HT1080 (cell line): Measurements from ENCODE around the gene DYNLL1. TPM values are rescaled to one million over a fixed set of nuclear protein-coding genes. Genes with fewer than 3 reads are reported as not detected.
"Not testable (repeated sequence)": the region's sequence is repeated elsewhere in the genome, so short reads cannot be mapped to it uniquely, and the experiment has no call there.

Experiments used
- DNase-seq: peaks from one replicate; pipeline ENCODE4 v3.0.0-alpha.2; 2015; ENCODE audit warnings: low read depth
- polyA plus RNA-seq, 2 experiments: library from polyadenylated mRNA; depleted of rRNA; stranded (reverse); fragments of >200 nt; gene quantifications; 2 replicates each; pipeline ENCODE4 v1.2.3, GENCODE V29; 2015
- total RNA-seq: library from RNA; depleted of rRNA; stranded (reverse); fragments of >200 nt; shearing (Covaris generic); gene quantifications from 2 replicates; pipeline ENCODE4 v1.2.3, GENCODE V29; 2014; rRNA removed

Gene DYNLL1
- total RNA-seq, result 510 and 696 TPM in 2 replicates
- 382 and 458 TPM in 2 replicates for polyA plus RNA-seq (2015; cell fraction: cytosol; rRNA removed)
- polyA plus RNA-seq (2015; cell fraction: nucleus; rRNA removed), result 177 and 188 TPM in 2 replicates

GRCh38 chr12:120495731-120496412 lies at the start of gene DYNLL1:
Gene DYNLL1 (plus strand): TSS chr12:120496113. CDS start chr12:120496422, 309 bp downstream.
- DNase-seq, result peak; percentile 94

GRCh38 chr12:120446844-120447178 lies 49.1 kb upstream of the DYNLL1 start:
- DNase-seq, result not testable (repeated sequence)

GRCh38 chr12:120447992-120448391 lies 47.9 kb upstream of the DYNLL1 start:
- no peak for DNase-seq

- DNase-seq, result peak; percentile 48
Observed at GRCh38 chr12:120452524-120452923, 43.4 kb upstream of the DYNLL1 start.

- no peak for DNase-seq
Observed at GRCh38 chr12:120453060-120453750, 42.7 kb upstream of the DYNLL1 start.

- no peak for DNase-seq
Observed at GRCh38 chr12:120453977-120454376, 41.9 kb upstream of the DYNLL1 start.

GRCh38 chr12:120455302-120455701 lies 40.6 kb upstream of the DYNLL1 start:
- no peak for DNase-seq

- no peak for DNase-seq
Observed at GRCh38 chr12:120457133-120457532, 38.8 kb upstream of the DYNLL1 start.

GRCh38 chr12:120460157-120460556 lies 35.8 kb upstream of the DYNLL1 start:
- no peak for DNase-seq

- DNase-seq, result no peak
Observed at GRCh38 chr12:120462099-120462640, 33.7 kb upstream of the DYNLL1 start.

GRCh38 chr12:120463712-120464111 lies 32.2 kb upstream of the DYNLL1 start:
- DNase-seq, result no peak

- DNase-seq, result no peak
Observed at GRCh38 chr12:120465756-120466155, 30.2 kb upstream of the DYNLL1 start.

GRCh38 chr12:120466560-120467315 lies 29.2 kb upstream of the DYNLL1 start:
- peak; percentile 45 for DNase-seq

GRCh38 chr12:120467439-120467838 lies 28.5 kb upstream of the DYNLL1 start:
- DNase-seq, result no peak

GRCh38 chr12:120468325-120468820 lies 27.5 kb upstream of the DYNLL1 start:
- DNase-seq, result peak; percentile 49

- no peak for DNase-seq
Observed at GRCh38 chr12:120468821-120469449, 27.0 kb upstream of the DYNLL1 start.

GRCh38 chr12:120469450-120470149 lies 26.3 kb upstream of the DYNLL1 start, which contains the start of gene SRSF9:
Gene SRSF9 (minus strand): TSS chr12:120469748. CDS start chr12:120469609, 139 bp downstream.
- peak; percentile 90 for DNase-seq

- DNase-seq, result no peak
Observed at GRCh38 chr12:120470150-120470784, 25.6 kb upstream of the DYNLL1 start.

- no peak for DNase-seq
Observed at GRCh38 chr12:120472521-120472920, 23.4 kb upstream of the DYNLL1 start.
